ENCODE data around the gene CARD19. TPM values are rescaled to one million over a fixed set of nuclear protein-coding genes. Genes with fewer than 3 reads are reported as not detected.

The CARD19 gene
- total RNA-seq, 1 experiment from 2014 or later, result 97.5 TPM

DNA sequence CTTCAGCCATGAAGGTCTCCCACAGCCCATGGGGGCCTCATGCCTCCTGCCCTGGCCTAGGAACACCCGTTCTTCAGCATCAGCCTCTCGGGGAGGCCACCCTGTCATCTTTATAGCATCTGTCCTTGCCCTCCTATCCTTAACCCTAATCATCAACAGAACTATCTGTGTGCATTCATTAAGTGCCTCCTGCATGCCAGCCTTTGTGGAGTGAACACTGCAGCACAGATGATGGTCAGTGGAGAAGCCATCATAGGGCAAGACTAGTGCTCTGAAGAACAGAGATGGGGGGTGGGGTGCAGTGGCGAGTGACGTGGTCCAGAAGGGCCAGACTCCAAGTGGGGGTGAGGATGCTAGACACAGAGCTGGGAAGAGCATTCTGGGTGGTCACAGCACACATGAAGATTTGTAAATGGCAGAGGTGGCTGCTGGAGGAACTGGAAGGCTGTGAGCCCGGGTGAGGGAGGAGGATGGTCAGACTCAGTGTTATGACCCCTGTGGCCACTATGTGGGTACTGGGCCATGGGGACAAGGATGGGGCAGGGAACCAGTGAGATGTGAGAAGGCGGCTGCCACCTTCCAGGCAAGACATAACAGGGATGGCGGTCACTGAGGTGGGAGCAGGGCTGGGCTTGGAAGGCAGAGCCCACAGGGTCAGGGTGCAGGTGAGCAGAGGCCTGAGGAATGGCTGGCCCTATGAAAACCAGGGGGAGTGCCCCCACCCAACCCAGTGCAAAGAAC lies 3.6 kb upstream of the CARD19 start:
- Histone ChIP-seq H3K4me1 (replicated peaks; ENCODE audit: insufficient read depth) (peaks cover 33% of the 10 kb centered on the region), H3K9me2 (ENCODE audit: insufficient read depth) (no peaks in the 10 kb centered on the region), H3K27me3 (ENCODE audit: insufficient read depth, low read depth) (no peaks in the 10 kb centered on the region), H3F3A (ENCODE audit: insufficient read depth, low read depth) (peaks cover 29% of the 10 kb centered on the region), H4K20me1 (ENCODE audit: insufficient read depth) (no peaks in the 10 kb centered on the region), H3K4me2 (peak overlapping the region; percentile 36; the same call in 1 of the 2 replicates), H3K79me2 (ENCODE audit: low read depth) (peaks cover 13% of the 10 kb centered on the region), H2AFZ (0 out of 2 replicates have a peak overlapping the region, but pooled peaks have one; percentile 22), H3K9me3 (ENCODE audit: insufficient read depth, low read depth) (peaks cover 14% of the 10 kb centered on the region), H3K36me3 (ENCODE audit: low read depth) (no peaks in the 10 kb centered on the region), H3K27ac (peak overlapping the region; percentile 82), H3K4me3 (no peak overlapping the region)
- CTCF ChIA-PET, result no interaction called here
- DNase-seq, result no peak
- POLR2A ChIA-PET (ENCODE audit: unreplicated experiment), result no interaction called here
- no TSS peak for BruUV-seq (replicated peaks)
- TF ChIP-seq, protein P1, sequence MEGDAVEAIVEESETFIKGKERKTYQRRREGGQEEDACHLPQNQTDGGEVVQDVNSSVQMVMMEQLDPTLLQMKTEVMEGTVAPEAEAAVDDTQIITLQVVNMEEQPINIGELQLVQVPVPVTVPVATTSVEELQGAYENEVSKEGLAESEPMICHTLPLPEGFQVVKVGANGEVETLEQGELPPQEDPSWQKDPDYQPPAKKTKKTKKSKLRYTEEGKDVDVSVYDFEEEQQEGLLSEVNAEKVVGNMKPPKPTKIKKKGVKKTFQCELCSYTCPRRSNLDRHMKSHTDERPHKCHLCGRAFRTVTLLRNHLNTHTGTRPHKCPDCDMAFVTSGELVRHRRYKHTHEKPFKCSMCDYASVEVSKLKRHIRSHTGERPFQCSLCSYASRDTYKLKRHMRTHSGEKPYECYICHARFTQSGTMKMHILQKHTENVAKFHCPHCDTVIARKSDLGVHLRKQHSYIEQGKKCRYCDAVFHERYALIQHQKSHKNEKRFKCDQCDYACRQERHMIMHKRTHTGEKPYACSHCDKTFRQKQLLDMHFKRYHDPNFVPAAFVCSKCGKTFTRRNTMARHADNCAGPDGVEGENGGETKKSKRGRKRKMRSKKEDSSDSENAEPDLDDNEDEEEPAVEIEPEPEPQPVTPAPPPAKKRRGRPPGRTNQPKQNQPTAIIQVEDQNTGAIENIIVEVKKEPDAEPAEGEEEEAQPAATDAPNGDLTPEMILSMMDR (conservative IDR thresholded peaks at IDR 0.05), result no peak
- TF ChIP-seq EZH2 (IDR thresholded peaks at IDR 0.05; ENCODE audit: low read depth), result no peak
- intact Hi-C loops (cut with micrococcal nuclease; ENCODE audit: unreplicated experiment), result loop anchor here (10.0 kb wide), 1 partner anchor 328 kb away; the partner anchor contains the start of gene BICD2

DNA sequence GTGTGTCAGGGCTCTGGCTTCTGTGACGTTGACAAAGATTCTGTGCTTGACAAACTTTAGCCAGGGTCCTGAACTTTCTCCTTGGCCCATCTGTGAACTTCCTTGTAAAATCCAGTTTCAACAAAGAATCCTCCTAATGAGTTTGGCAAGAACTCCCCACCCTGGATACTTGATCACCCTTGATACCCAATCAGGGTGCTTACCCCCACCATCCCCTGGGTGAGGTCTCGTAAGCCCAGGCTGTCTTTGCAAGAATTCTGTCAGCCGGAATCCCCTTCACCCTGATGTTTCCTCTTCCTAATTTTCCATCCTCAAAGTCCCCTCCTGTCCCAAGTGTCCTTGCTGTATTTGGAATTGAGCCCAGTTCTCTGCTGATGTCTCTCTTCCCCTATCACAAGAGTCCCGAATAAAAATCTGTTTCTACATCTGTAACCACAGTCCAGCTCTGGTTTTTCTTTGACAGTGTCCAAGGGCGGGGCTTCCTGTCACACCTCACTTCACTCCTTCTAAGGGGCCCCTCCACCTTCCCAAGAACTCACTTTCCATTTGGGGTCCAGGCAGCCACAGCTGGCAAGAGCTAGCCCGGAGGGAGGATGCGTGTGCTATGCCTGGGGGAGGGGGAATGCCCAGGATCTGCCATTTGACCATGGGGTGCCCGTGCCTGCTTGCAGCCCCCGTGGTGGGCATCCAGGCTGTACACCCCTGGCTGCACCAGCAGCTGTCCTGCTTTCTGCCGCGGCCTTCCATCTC lies 2.7 kb upstream of the CARD19 start:
- Histone ChIP-seq H3K27me3 (ENCODE audit: insufficient read depth, low read depth) (no peaks in the 10 kb centered on the region), H3K4me3 (no peak overlapping the region), H2AFZ (no peak overlapping the region), H3K4me1 (replicated peaks; ENCODE audit: insufficient read depth) (peaks cover 42% of the 10 kb centered on the region), H3K9me3 (ENCODE audit: insufficient read depth, low read depth) (peaks cover 14% of the 10 kb centered on the region), H3K27ac (no peak overlapping the region), H3K9me2 (ENCODE audit: insufficient read depth) (no peaks in the 10 kb centered on the region), H3K79me2 (ENCODE audit: low read depth) (peaks cover 22% of the 10 kb centered on the region), H3F3A (ENCODE audit: insufficient read depth, low read depth) (peaks cover 38% of the 10 kb centered on the region), H3K36me3 (ENCODE audit: low read depth) (no peaks in the 10 kb centered on the region), H3K4me2 (no peak overlapping the region), H4K20me1 (ENCODE audit: insufficient read depth) (no peaks in the 10 kb centered on the region)
- ChIA-PET POLR2A (ENCODE audit: unreplicated experiment) (no interaction called here), CTCF (no interaction called here)
- no TSS peak for BruUV-seq (replicated peaks)
- TF ChIP-seq, protein P1 (conservative IDR thresholded peaks at IDR 0.05), result no peak
- TF ChIP-seq EZH2 (IDR thresholded peaks at IDR 0.05; ENCODE audit: low read depth), result no peak
- no peak for DNase-seq
- intact Hi-C loops (cut with micrococcal nuclease; ENCODE audit: unreplicated experiment), result loop anchor here (10.0 kb wide), 1 partner anchor 329 kb away; the partner anchor contains the start of gene BICD2

DNA sequence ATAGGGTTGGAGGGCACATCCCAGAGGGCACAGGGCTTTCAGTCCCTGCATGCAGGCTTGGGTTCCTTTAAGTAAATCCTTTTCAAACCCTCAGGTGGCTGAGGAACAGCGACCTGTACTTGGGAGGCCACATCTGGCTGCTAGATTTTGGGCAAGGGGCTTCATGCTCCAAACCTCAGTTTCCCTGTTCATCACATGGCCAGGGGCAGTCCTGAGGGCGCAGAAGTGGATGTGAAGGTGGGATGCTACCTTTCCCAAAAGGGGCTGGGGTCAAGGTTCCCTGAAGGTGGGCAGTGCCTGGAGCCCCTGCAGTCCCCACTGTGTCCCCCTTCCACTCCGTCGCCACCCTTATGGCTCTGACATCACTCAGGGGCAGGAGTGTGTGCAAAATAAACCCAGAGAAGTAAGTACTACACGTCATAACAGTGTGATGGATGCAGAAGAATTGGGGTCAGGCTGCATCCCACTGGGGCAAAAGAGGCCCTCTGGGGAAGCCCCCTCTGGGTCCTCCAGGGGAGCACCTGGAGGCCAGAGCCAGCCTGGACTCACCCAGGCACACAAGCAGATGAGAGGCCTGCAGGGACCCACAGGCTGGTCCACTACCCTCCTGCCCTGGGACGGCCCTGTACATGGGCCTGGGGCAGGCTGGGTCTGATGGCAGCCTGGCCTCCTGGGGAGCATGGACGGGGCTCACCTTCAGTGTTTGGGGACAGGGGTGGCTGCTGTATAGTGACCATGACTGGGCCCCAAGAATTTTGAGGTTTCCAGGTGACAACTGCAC lies 1.9 kb upstream of the CARD19 start:
- ChIA-PET POLR2A (ENCODE audit: unreplicated experiment) (interaction anchor here (0.7 kb wide), 1 partner anchor 10 kb away, joined by 3 read pairs; no protein-coding TSS in a partner anchor), CTCF (no interaction called here)
- intact Hi-C loops (cut with micrococcal nuclease; ENCODE audit: unreplicated experiment), result loop anchor here (10.0 kb wide), 1 partner anchor 329 kb away; the partner anchor contains the start of gene BICD2
- no TSS peak for BruUV-seq (replicated peaks)
- Histone ChIP-seq H2AFZ (no peak overlapping the region), H3K9me2 (ENCODE audit: insufficient read depth) (no peaks in the 10 kb centered on the region), H4K20me1 (ENCODE audit: insufficient read depth) (peaks cover 2% of the 10 kb centered on the region; the same call in 1 of the 2 replicates), H3K4me3 (no peak overlapping the region), H3K9me3 (ENCODE audit: insufficient read depth, low read depth) (peaks cover 14% of the 10 kb centered on the region), H3K27me3 (ENCODE audit: insufficient read depth, low read depth) (no peaks in the 10 kb centered on the region), H3K4me2 (no peak overlapping the region), H3K4me1 (replicated peaks; ENCODE audit: insufficient read depth) (peaks cover 48% of the 10 kb centered on the region), H3K27ac (no peak overlapping the region), H3K36me3 (ENCODE audit: low read depth) (no peaks in the 10 kb centered on the region; the same call in 1 of the 2 replicates), H3F3A (ENCODE audit: insufficient read depth, low read depth) (peaks cover 46% of the 10 kb centered on the region), H3K79me2 (ENCODE audit: low read depth) (peaks cover 27% of the 10 kb centered on the region)
- no peak for DNase-seq
- TF ChIP-seq, protein P1 (conservative IDR thresholded peaks at IDR 0.05), result no peak
- no peak for TF ChIP-seq EZH2 (IDR thresholded peaks at IDR 0.05; ENCODE audit: low read depth)
